ENCODE data around the gene KRT4.

- no peak for TF ChIP-seq POLR2AphosphoS5 (IDR thresholded peaks at IDR 0.05; ENCODE audit: low read depth, low read length)
- no peak for TF ChIP-seq POLR2A (IDR thresholded peaks at IDR 0.05; ENCODE audit: low read depth, low read length)
Measured at GRCh38 chr12:52771088-52771487, 42.8 kb downstream of the KRT4 start.

All from GM12892 (cell line).